Activated gamma-delta T cell treated with Interleukin-2 at 50 U/mL for 16 hours (primary cell): ENCODE data around the gene WDR53.
"Not testable (repeated sequence)": the region's sequence is repeated elsewhere in the genome, so short reads cannot be mapped to it uniquely, and the experiment has no call there.

ENCODE experiments used
- DNase-seq: peaks from one replicate; pipeline ENCODE4 v3.0.0-alpha.2; 2020

The WDR53 gene

GRCh38 chr3:196568246-196569002, at the start of gene WDR53, which contains the start of gene FBXO45:
TSS of gene WDR53 (minus strand) at chr3:196568554. CDS start at chr3:196561475, 7,079 bp downstream.
TSS of gene FBXO45 (plus strand) at chr3:196568660. CDS start at chr3:196568985, 325 bp downstream.
- peak; percentile 94 for DNase-seq

DNA sequence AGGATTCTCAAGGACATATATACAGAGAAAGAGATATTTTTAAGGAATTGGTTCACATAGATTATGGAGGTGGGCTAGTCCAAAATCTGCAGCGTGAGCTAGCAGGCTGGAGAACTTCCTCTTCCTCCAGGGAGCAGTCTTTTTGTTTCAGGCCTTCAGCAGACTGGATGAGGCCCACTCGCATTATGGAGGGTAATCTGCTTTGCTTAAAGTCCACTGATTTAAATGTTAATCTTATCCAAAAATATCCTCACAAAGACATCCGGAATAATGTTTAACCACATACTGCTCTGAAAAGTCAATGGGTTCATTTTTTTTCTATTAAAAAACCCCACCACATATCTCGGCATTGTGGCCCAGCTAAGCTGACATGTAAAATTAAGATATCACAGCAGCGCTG, 48.9 kb upstream of the WDR53 start:
- no peak for DNase-seq

DNA sequence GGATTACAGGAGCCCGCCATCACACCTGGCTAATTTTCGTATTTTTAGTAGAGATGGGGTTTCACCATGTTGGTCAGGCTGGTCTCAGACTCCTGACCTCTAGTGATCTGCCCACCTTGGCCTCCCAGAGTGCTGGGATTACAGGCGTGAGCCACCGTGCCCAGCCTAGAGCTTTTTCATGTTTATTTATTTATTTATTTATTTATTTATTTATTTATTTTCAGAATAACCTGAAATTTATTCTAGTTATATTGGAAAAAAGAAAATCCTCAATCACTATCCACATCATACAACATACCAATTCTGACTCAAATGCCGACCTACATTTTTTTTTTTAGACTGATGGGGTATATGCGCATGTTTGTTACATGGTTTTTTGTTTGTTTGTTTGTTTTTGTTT, 46.9 kb upstream of the WDR53 start:
- not testable (repeated sequence) for DNase-seq

- no peak for DNase-seq
These were observed 43.6 kb upstream of the WDR53 start for GRCh38 chr3:196611761-196612483.

DNA sequence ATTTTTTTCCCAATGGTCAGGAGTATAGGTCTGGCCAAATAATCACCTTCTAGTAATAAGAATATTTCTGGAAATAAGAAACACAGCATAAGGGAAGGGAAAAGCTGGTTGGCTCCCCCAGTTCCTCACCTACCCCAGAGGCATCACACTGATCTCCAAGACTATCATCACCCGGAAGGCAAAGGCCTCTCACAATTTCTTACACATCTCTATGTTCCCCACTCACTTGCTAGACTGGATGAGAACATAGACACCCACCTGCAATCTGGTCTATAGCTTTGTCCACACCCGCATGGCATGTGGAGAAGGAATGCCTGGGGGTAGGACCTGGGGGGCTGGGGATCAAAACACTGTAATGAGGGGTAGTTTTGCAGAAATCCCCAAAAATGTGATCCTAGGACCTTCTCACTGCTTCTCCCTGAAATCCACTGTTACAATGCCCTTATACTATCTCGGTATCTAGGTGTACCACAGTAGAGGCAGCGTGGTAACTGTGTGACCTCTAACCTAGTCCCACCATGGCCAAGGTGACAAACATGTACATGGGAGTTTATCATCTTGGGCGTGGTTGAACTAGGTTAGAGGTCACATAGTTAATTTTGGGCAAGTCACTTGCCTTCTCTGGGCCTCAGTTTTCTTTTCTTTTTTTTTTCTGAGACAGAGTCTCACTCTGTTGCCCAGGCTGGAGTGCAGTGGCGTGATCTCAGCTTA, 41.6 kb upstream of the WDR53 start:
- no peak for DNase-seq

GRCh38 chr3:196609343-196609775, 41.0 kb upstream of the WDR53 start:
- peak; percentile 96 for DNase-seq

GRCh38 chr3:196608693-196609092, 40.3 kb upstream of the WDR53 start:
- DNase-seq, result no peak

GRCh38 chr3:196604548-196604947, 36.2 kb upstream of the WDR53 start:
- peak; percentile 47 for DNase-seq

DNA sequence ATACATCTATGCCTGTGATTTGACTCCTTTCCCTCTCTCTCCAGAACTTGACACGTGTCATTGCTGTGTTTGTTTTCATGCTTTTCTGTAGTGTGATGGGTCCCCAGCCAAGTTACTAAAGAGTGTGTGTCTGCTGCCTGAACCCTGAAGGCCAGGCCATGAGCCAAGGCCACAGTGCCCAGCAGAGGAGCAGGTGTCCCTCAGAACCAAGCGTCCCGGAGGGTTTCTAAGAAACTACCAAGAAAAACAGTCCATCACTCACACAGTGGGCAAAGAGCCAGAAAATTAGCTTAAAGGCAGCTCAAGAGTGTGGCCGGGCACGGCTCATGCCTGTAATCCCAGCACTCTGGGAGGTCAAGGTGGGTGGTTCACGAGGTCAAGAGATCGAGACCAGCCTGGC, 35.3 kb upstream of the WDR53 start:
- no peak for DNase-seq

- no peak for DNase-seq
These were observed 34.3 kb upstream of the WDR53 start for GRCh38 chr3:196602673-196603072.

DNA sequence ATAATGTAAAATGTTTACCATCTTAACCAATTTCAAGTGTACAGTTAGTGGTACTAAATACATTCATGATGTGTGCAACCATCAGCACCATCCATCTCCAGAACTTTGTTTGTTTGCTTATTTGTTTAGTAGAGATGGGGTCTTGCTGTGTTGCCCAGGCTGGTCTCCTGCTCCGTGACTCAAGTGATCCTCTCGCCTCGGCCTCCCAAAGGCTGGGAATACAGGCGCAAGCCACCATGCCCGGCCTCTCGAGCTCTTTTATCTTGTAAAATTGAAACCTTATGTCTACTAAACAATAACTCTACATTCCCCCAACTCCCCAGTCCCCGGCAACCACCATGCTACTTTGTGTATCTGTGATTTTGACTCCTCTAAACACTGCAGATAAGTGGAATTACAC, 32.0 kb upstream of the WDR53 start:
- DNase-seq, result no peak

DNA sequence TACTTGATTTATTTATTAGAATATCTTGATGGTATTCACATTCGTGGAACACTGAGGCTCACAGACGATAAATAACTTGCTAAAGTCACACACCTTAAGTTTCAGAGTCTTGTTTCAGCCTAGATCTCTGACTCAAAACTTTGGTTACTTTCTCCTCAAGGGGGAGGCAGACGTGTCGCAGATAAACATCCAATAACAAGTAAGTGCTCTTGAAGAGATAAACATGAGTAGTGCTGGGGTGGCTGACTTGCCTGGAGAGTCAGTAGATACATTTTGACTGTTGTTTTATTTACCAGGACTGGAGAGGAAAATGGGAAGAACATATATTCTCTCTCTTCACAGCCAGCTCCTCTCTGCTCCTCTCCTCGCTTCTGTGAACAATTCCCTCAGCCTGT, 31.4 kb upstream of the WDR53 start:
- no peak for DNase-seq

DNA sequence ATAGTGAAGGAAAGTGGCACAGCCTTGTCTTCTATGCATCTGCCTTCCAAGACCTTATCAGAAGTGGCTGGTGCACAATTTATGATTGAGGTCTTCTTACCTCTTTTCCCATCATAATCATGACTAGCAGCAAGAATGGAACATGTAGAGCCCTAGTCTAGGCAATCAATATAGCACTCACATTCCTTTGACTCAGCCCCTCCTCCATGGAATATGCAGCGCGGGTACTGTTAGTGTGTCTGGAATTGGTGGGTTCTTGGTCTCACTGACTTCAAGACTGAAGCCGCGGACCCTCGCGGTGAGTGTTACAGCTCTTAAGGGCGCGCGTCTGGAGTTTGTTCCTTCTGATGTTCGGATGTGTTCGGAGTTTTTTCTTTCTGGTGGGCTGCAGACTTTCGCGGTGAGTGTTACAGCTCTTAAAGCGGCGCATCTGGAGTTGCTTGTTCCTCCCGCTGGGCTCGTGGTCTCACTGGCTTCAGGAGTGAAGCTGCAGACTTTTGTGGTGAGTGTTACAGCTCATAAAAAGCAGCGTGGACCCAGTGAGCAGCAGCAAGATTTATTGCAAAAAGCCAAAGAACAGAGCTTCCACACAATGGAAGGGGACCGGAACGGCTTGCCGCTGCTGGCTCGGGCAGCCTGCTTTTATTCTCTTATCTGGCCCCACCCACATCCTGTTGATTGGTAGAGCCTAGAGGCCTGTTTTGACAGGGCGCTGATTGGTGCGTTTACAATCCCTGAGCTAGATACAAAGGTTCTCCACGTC, 29.8 kb upstream of the WDR53 start:
- DNase-seq, result not testable (repeated sequence)

GRCh38 chr3:196596355-196596754, 28.0 kb upstream of the WDR53 start:
- DNase-seq, result no peak

- no peak for DNase-seq
These were observed 21.9 kb upstream of the WDR53 start for GRCh38 chr3:196590279-196590678.

DNA sequence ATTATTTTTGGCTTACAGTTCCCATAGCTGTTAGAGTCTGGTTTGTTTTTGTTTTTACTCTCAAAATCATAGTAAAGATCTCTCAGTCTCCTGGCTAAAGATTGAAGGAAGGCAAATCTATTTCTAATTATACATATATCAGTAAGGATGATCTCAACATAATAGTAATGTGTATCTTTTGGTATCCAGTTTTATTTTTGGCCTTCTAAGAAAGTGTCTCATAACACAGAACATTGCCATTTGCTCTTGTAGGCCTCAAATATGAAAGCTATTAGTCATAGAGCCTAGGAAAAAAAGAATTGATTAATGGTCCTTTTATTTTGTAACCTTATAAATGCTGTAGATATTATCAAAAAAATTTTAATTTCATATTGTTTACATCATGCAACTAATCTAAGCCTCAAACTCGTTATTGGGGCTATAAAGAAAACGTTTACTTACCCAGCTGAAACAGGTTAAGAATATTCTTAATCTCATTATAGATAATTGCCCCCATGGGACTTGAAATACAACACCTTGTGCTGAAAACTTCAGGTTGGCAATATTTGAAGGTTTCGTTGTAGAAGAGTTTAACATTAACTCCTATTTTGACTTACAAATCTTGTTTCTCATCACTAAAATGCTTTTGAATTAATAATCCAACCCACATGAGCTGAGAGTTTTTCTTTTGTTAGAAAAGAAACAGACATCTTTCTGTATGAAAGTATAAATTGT, 16.8 kb upstream of the WDR53 start:
- no peak for DNase-seq

GRCh38 chr3:196572389-196572788, 4.0 kb upstream of the WDR53 start:
- DNase-seq, result no peak

- not testable (repeated sequence) for DNase-seq
These were observed 2.0 kb upstream of the WDR53 start for GRCh38 chr3:196570332-196570731.

DNA sequence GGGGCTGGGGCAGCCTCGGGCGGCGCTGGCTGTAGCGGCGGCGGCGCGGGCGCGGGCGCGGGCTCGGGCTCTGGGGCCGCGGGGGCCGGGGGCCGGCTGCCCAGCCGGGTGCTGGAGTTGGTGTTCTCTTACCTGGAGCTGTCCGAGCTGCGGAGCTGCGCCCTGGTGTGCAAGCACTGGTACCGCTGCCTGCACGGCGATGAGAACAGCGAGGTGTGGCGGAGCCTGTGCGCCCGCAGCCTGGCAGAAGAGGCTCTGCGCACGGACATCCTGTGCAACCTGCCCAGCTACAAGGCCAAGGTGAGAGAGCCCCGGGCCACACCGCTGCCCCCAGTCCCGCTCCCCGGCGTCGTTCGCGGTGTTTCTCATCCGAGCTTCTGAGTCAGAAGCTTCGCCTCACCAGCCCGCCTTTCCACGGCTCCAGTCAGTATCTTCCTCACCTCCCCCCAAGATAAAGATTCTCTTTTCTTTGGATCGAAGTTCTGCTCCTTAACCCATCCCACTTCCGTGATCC, 706 bp upstream of the WDR53 start:
- DNase-seq, result peak; percentile 48

GRCh38 chr3:196563721-196564225, 4.6 kb downstream of the WDR53 start:
- DNase-seq, result no peak

- DNase-seq, result no peak
These were observed 8.5 kb downstream of the WDR53 start for GRCh38 chr3:196559826-196560225.

- DNase-seq, result no peak
These were observed 9.9 kb downstream of the WDR53 start for GRCh38 chr3:196558476-196558875.
